ENCODE measurements around the gene MTSS2.
"Not testable (repeated sequence)": the region's sequence is repeated elsewhere in the genome, so short reads cannot be mapped to it uniquely, and the experiment has no call there.

MTSS2 gene

GRCh38 chr16:70647441-70648359 is 38.2 kb downstream of the MTSS2 start:
- H3K4me1 ChIP-seq (ENCODE audit: control insufficient read depth, insufficient read depth, low read length, unreplicated experiment): peaks cover 11% of the 10 kb centered on the region
- H3K27me3 ChIP-seq (ENCODE audit: insufficient read depth, low read length): no peaks in the 10 kb centered on the region
- H3K79me2 ChIP-seq (ENCODE audit: control insufficient read depth, insufficient read depth, low read length, unreplicated experiment): no peaks in the 10 kb centered on the region
- no peak overlapping the region for H3K27ac ChIP-seq (ENCODE audit: low read depth, low read length)
- no peak overlapping the region for H2AFZ ChIP-seq (ENCODE audit: low read length, unreplicated experiment)
- no peak overlapping the region for H3K4me3 ChIP-seq (ENCODE audit: low read depth, low read length)
- H3K36me3 ChIP-seq (ENCODE audit: insufficient read depth, low read length): no peaks in the 10 kb centered on the region

DNA sequence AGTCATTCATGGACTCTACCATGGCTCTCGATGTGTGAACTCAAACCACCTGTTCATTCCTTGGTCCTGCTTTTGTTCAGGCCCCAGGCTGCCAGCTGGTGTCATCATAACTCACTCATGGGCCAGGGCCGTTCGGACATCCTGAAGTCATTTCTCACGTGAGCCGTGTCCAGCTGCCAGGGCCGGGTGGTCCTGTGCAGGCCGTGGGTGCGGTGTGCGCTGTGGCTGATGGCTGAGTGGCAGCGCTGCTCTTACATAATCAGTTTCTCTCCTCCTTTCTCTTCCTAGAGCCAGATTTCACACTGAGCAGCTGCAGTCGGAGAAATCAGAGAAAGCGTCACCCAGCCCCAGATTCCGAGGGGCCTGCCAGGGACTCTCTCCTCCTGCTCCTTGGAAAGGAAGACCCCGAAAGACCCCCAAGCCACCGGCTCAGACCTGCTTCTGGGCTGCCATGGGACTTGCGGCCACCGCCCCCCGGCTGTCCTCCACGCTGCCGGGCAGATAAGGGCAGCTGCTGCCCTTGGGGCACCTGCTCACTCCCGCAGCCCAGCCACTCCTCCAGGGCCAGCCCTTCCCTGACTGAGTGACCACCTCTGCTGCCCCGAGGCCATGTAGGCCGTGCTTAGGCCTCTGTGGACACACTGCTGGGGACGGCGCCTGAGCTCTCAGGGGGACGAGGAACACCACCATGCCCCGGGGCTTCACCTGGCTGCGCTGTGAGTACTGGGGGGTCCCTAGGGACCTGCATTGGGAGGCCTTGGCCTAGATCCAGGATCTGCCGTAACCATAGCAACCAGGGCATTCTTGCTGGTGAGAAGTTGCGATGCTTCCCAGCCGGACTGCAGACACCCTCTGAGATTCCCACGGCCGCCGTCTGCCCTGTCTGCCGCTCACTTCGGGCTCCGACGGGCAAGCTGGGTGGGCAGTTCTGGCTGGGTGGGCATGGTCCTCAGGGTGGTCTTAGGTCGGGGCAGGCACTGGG is 39.3 kb downstream of the MTSS2 start, which contains the start of gene IL34:
Gene IL34, plus strand, starts transcription at position 300 of the 982 bp plus-strand sequence. Its CDS starts 389 bp downstream, at position 689.
- Histone ChIP-seq H2AFZ (ENCODE audit: low read length, unreplicated experiment) (no peak within 1 kb of the TSS), H3K4me1 (ENCODE audit: control insufficient read depth, insufficient read depth, low read length, unreplicated experiment) (peaks cover 5% of the 10 kb centered on the region), H3K4me3 (ENCODE audit: low read depth, low read length) (no peak within 1 kb of the TSS), H3K36me3 (ENCODE audit: insufficient read depth, low read length) (no peaks in the 10 kb centered on the region), H3K27me3 (ENCODE audit: insufficient read depth, low read length) (no peaks in the 10 kb centered on the region), H3K27ac (ENCODE audit: low read depth, low read length) (no peak within 1 kb of the TSS), H3K79me2 (ENCODE audit: control insufficient read depth, insufficient read depth, low read length, unreplicated experiment) (no peaks in the 10 kb centered on the region)

DNA sequence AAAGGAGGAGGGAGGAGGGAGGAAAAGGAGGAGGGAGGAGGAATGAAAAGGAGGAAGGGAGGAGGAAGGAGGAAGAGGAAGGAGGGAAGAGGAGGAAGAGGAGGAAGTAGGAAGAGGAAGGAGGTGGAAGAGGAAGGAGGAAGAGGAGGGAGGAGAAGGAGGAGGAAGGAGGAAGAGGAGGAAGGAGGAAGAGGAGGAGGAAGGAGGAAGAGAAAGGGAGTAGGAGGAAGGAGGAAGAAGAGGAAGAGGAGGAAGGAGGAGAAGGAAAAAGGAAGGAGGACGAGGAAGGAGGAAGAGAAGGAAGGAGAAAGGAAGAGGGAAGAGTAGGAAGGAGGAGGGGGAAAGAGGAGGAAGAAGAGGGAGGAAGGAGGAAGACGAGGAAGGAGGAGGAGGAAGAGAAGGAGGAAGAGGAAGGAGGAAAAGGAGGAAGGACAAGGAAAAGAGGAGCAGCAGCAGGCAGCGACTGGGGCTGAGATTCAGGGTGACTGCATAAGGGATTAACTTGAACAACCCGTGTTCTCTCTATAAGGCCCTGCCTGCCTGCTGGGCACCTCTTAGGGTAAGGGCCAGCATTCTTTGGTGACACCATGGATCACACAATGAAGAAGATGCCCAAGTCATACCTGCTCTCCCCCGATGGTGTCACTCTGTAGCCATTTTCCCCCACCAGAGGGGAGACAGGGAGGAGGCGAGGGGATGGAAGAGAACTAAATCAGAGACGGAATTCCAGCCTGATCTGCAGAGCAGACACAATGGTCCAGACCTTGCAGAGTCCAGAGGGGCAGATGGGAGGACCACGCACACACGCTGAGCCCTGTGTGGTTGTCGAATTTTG is 40.9 kb downstream of the MTSS2 start:
- H3K27ac ChIP-seq (ENCODE audit: low read depth, low read length): no peak overlapping the region
- no peak overlapping the region for H2AFZ ChIP-seq (ENCODE audit: low read length, unreplicated experiment)
- no peaks in the 10 kb centered on the region for H3K27me3 ChIP-seq (ENCODE audit: insufficient read depth, low read length)
- H3K4me3 ChIP-seq (ENCODE audit: low read depth, low read length): no peak overlapping the region
- H3K79me2 ChIP-seq (ENCODE audit: control insufficient read depth, insufficient read depth, low read length, unreplicated experiment): no peaks in the 10 kb centered on the region
- peaks cover 2% of the 10 kb centered on the region for H3K4me1 ChIP-seq (ENCODE audit: control insufficient read depth, insufficient read depth, low read length, unreplicated experiment)
- H3K36me3 ChIP-seq (ENCODE audit: insufficient read depth, low read length): no peaks in the 10 kb centered on the region

DNA sequence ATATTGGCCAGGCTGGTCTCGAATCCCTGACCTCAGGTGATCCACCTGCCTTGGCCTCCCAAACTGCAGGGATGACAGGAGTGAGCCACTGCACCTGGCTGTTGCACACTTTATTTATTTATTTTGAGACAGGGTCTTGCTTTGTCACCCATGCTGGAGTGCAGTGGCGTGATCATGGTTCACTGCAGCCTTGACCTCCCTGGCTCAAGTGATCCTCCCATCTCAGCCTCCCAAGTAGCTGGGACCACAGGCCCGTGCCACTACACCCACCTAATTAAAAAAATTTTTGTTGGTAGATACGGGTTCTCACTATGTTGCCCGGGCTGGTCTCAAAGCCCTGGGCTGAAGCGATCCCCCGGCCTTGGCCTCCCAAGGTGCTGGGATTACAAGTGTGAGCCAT is 42.6 kb downstream of the MTSS2 start:
- H3K4me3 ChIP-seq (ENCODE audit: low read depth, low read length); H3K27me3 ChIP-seq (ENCODE audit: insufficient read depth, low read length); H3K27ac ChIP-seq (ENCODE audit: low read depth, low read length); H3K79me2 ChIP-seq (ENCODE audit: control insufficient read depth, insufficient read depth, low read length, unreplicated experiment); H3K36me3 ChIP-seq (ENCODE audit: insufficient read depth, low read length); H2AFZ ChIP-seq (ENCODE audit: low read length, unreplicated experiment): not testable (repeated sequence)
- peaks cover 16% of the 10 kb centered on the region for H3K4me1 ChIP-seq (ENCODE audit: control insufficient read depth, insufficient read depth, low read length, unreplicated experiment)

GRCh38 chr16:70642633-70643032 is 43.2 kb downstream of the MTSS2 start:
- Histone ChIP-seq H3K27ac (ENCODE audit: low read depth, low read length) (no peak overlapping the region), H3K27me3 (ENCODE audit: insufficient read depth, low read length) (no peaks in the 10 kb centered on the region), H3K36me3 (ENCODE audit: insufficient read depth, low read length) (no peaks in the 10 kb centered on the region), H2AFZ (ENCODE audit: low read length, unreplicated experiment) (no peak overlapping the region), H3K4me3 (ENCODE audit: low read depth, low read length) (no peak overlapping the region), H3K79me2 (ENCODE audit: control insufficient read depth, insufficient read depth, low read length, unreplicated experiment) (no peaks in the 10 kb centered on the region), H3K4me1 (ENCODE audit: control insufficient read depth, insufficient read depth, low read length, unreplicated experiment) (peaks cover 21% of the 10 kb centered on the region)

DNA sequence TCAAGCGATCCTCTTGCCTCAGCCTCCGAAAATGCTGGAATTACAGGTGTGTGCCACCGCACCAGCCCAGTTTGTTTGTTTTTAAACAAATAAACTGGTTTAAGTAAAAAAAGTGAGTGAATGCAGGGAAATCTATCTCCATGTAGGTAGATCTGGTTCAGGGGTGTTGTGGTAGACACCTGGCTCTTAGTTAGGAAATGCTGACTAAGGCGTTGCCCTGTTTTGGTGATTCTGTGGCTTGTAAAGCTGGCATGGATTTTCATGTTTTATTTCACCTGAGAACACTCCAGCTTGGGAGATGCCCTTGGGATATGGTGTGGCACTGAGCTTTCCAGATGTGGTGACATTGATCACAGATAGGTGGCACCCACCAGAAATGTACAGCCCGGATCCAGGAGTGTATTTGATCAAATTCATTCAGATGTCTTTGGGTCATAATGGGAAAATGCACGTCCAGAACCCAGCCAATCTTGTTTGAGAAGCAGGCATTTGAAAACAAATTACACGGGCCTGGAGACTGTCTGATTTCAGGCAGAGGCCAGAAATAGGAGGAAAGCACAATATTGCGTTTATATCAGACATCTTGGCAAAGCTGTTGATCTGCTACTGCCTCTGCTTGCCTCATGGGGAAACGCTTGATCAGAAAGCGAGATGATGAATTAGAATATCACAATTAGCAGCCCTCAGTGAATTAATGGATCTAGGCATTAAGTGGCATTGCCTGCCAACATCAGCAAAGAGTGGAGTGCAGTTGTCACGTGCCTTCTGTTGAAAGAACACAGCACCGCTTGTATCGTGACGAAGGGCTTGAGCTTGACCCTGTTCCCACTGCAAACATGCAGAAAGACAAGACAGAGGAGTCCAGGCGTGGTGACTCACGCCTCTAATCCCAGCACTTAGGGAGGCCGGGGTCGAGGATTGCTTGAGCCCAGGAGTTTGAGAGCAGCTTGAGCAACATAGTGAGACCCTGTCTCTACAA is 46.8 kb downstream of the MTSS2 start:
- H3K4me1 ChIP-seq (ENCODE audit: control insufficient read depth, insufficient read depth, low read length, unreplicated experiment): peaks cover 35% of the 10 kb centered on the region
- H3K27ac ChIP-seq (ENCODE audit: low read depth, low read length): peak overlapping the region; percentile 72

More for the DNA sequence above, 46.8 kb downstream of the MTSS2 start:
- H3K27me3 ChIP-seq (ENCODE audit: insufficient read depth, low read length): no peaks in the 10 kb centered on the region
- H3K4me3 ChIP-seq (ENCODE audit: low read depth, low read length): no peak overlapping the region
- no peaks in the 10 kb centered on the region for H3K36me3 ChIP-seq (ENCODE audit: insufficient read depth, low read length)
- H3K79me2 ChIP-seq (ENCODE audit: control insufficient read depth, insufficient read depth, low read length, unreplicated experiment): no peaks in the 10 kb centered on the region
- peak overlapping the region; percentile 81 for H2AFZ ChIP-seq (ENCODE audit: low read length, unreplicated experiment)

Data from ACC112 (cell line).